Bronchial epithelial cell (primary cell): ENCODE results near the gene YES1. TPM values are rescaled to one million over a fixed set of nuclear protein-coding genes. Genes with fewer than 3 reads are reported as not detected.

Experiments used
- DNase-seq: peaks from one replicate; pipeline ENCODE4 v3.0.0-alpha.2; 2010; ENCODE audit warnings: low read depth
- FAIRE-seq: peaks from 2 replicates; lab custom pipeline; 2011; peaks lifted over from hg19 to GRCh38; lab: Jason Lieb, UNC
- H3K27me3 ChIP-seq: 2 replicates; pipeline ENCODE4 v1.5.1; 2011; ENCODE audit warnings: low read length; ENCODE audit not compliant: control insufficient read depth, insufficient read depth
- H3K36me3 ChIP-seq: 2 replicates; pipeline ENCODE4 v1.5.1; 2011; ENCODE audit warnings: low read length; ENCODE audit not compliant: control insufficient read depth, insufficient read depth
- H3K4me3 ChIP-seq: 2 replicates; pipeline ENCODE4 v1.5.1; 2011; ENCODE audit warnings: mild to moderate bottlenecking, low read depth, low read length, control low read depth
- CTCF ChIP-seq: IDR thresholded peaks from 2 replicates; pipeline ENCODE4 v1.5.1; 2011; ENCODE audit warnings: mild to moderate bottlenecking, moderate library complexity, low read length, control low read depth, inconsistent platforms; ENCODE audit not compliant: insufficient read depth, severe bottlenecking
- total RNA-seq: library from RNA; depleted of rRNA; stranded (reverse); fragments of >200 nt; gene quantifications from 2 replicates; pipeline ENCODE4 v1.2.1, GENCODE V29; 2014

Gene YES1
- total RNA-seq, 1 donor from 2014 or later, result 165 TPM

- no peak overlapping the region for H3K4me3 ChIP-seq
- peaks cover 16% of the 10 kb centered on the region for H3K36me3 ChIP-seq
- H3K27me3 ChIP-seq, result no peaks in the 10 kb centered on the region
- FAIRE-seq (no peak), DNase-seq (no peak)
- no peak for TF ChIP-seq CTCF
These were observed 136.7 kb downstream of the YES1 start for GRCh38 chr18:675307-675706.

GRCh38 chr18:673769-674168 lies 138.3 kb downstream of the YES1 start:
- no peak for TF ChIP-seq CTCF
- peaks cover 16% of the 10 kb centered on the region for H3K36me3 ChIP-seq
- DNase-seq (no peak), FAIRE-seq (no peak)
- H3K4me3 ChIP-seq, result no peak overlapping the region
- H3K27me3 ChIP-seq, result no peaks in the 10 kb centered on the region

GRCh38 chr18:673317-673716 lies 138.7 kb downstream of the YES1 start:
- no peaks in the 10 kb centered on the region for H3K27me3 ChIP-seq
- peaks cover 15% of the 10 kb centered on the region for H3K36me3 ChIP-seq
- H3K4me3 ChIP-seq, result no peak overlapping the region
- TF ChIP-seq CTCF, result no peak
- DNase-seq, result no peak
- FAIRE-seq, result no peak

Other genes starting within 250 kb of the YES1 start
- not detected in 2 replicates for gene CETN1, start 231.9 kb downstream of the YES1 start, total RNA-seq
- gene CLUL1, start 215.3 kb downstream of the YES1 start, total RNA-seq, result not detected in 2 replicates
- 3.1 and 5.5 TPM in 2 replicates for gene TYMS, start 154.6 kb downstream of the YES1 start, total RNA-seq
- gene ENOSF1, start 99.6 kb downstream of the YES1 start, total RNA-seq, result 25.5 and 39.3 TPM in 2 replicates
- gene ADCYAP1, start 92.6 kb upstream of the YES1 start, total RNA-seq, result not detected in 2 replicates